SK-N-SH treated with all-trans-retinoic acid at 6 μM for 48 hours (cell line): ENCODE results near the gene WWC2.

Source experiments
- TSHZ2 ChIP-seq: fragments of 250-450 bp; sonication (Bioruptor Pico); IDR thresholded peaks from 2 replicates; pipeline ENCODE4 v1.5.0; 2020; ENCODE audit warnings: mild to moderate bottlenecking, moderate library complexity
- ZFP3 ChIP-seq: fragments of 250-450 bp; sonication (Bioruptor Pico); IDR thresholded peaks from 2 replicates; pipeline ENCODE4 v1.5.0; 2020; ENCODE audit warnings: mild to moderate bottlenecking, moderate library complexity
- ZNF8 ChIP-seq: fragments of 450-650 bp; formaldehyde crosslinking; IDR thresholded peaks from 2 replicates; pipeline ENCODE4 v1.5.0; 2020; ENCODE audit warnings: mild to moderate bottlenecking, moderate library complexity

GRCh38 chr4:183158062-183158461, 59.0 kb downstream of the WWC2 start:
- TF ChIP-seq TSHZ2 (CRISPR knock-in tag) (no peak), ZFP3 (no peak), ZNF8 (CRISPR knock-in tag) (no peak)
